ENCODE data around the gene PTPRE.

DNA sequence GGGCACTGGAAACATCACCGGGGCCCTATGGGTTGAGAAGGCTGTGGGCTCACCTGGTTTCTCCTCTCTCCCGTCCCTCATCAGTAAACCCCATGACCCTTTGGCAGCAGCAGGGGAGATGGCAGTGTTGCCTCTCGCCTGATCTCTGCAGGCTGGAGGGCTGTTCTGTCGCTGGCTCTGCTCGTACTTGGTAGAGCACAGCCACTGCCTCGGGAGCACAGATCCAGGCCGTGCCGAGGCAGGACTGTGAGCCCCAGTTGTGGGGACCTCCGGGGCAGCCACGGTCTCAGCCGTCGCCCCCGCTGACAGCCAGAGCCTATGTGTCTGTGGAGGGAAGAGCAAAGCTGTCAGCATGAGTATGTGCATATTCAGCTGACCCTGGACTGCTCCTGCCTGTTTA, 94.9 kb downstream of the PTPRE start:
- TF ChIP-seq, protein P1, sequence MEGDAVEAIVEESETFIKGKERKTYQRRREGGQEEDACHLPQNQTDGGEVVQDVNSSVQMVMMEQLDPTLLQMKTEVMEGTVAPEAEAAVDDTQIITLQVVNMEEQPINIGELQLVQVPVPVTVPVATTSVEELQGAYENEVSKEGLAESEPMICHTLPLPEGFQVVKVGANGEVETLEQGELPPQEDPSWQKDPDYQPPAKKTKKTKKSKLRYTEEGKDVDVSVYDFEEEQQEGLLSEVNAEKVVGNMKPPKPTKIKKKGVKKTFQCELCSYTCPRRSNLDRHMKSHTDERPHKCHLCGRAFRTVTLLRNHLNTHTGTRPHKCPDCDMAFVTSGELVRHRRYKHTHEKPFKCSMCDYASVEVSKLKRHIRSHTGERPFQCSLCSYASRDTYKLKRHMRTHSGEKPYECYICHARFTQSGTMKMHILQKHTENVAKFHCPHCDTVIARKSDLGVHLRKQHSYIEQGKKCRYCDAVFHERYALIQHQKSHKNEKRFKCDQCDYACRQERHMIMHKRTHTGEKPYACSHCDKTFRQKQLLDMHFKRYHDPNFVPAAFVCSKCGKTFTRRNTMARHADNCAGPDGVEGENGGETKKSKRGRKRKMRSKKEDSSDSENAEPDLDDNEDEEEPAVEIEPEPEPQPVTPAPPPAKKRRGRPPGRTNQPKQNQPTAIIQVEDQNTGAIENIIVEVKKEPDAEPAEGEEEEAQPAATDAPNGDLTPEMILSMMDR (conservative IDR thresholded peaks at IDR 0.05), result no peak
- no peak for TF ChIP-seq ZFX (IDR thresholded peaks at IDR 0.05)

Measured in C4-2B (cell line).